GM19193 (cell line): ENCODE data around the gene TGFB1I1.

Experiments used
- POLR2A ChIP-seq: IDR thresholded peaks from 4 replicates; pipeline ENCODE4 v1.6.1; 2011; ENCODE audit not compliant: insufficient read depth, insufficient read length; ENCODE audit errors: extremely low read depth

The TGFB1I1 gene

DNA sequence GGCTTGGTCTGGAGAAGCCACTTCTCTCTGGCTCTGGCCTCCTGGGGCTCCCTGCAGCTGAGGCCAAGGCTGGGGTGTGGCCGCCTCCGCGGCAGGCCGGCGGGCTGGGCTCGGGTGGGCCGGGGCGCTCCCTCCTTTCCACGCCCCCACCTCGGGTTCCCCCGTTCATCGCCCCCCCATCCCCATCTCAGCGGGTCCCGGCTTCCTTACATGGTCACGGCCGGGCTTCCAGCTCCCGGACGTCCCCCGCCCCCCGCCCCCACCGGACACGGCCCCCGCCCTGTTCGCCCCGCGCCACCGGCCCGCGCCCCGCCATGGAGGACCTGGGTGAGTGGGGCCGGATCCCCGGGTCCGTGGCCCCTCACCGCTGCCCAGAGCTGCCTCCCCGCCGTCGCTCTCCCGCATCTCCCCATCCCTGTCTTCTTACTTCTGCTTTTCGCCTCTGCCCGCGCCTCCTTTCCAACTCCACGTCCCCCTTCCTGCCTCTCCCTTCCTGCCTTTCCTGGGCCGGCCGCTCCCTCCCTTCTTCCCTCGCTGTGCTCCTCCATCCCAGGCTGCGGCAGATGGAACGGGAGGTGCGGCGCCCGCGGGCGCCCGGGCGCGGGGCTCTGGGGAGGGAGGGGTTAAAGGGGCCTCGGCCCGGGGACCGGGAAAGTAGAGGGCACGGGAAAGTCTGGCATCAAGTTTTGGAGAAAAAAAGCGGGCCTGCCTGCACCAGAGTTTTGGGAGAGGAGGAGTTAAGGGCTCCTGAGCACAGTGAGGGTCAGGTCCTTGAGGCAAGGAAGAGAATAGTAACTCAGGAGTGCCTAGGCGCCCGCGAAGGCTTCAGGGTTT is at the start of gene TGFB1I1:
Gene TGFB1I1, plus strand, starts transcription at position 278 of the 834 bp plus-strand sequence. Its CDS starts 37 bp downstream, at position 315.
- no peak for TF ChIP-seq POLR2A

- no peak for TF ChIP-seq POLR2A
Observed at GRCh38 chr16:31423241-31423640, 48.7 kb upstream of the TGFB1I1 start.

- TF ChIP-seq POLR2A = no peak
Observed at GRCh38 chr16:31423801-31424200, 48.2 kb upstream of the TGFB1I1 start.

DNA sequence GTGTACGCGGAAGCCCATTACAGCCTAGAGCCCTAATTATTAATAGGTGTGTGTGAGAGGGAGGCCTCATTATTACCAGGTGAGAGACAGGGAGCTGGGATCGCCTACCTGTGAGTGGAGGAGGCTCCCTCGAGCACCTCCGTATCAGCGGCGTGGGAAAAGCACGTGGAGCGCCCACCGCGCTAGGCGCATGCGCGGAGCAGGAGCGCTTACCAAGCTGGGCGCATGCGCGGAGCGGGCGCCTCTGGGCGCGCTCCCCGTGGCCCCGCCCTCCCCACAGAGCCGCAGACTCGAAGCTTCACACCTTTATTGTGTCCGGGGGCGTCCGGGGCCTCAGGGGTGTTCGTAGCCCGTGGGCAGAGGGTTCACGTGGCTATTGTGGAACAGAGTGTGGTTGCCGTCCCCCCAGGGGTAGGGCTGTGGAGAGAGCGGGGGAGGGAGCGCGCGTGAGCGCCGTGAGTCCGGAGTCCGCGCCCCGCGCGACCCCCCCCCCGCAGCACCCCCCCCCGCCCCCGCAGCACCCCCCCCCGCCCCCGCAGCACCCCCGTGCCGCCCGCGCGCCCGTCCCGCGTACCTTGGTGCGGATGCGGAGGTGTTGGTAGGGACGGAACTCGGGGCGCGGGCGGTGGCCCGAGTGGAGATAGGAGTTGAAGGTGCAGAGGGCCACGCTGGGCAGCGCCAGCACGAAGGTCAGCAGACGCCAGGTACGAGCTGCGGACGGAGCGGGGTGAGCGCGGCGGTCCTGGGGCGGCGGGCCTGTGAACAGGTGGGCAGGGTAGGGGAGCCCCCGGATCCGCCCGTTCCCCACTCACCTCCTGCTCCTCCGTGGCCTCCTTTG is 44.3 kb upstream of the TGFB1I1 start:
- no peak for TF ChIP-seq POLR2A

DNA sequence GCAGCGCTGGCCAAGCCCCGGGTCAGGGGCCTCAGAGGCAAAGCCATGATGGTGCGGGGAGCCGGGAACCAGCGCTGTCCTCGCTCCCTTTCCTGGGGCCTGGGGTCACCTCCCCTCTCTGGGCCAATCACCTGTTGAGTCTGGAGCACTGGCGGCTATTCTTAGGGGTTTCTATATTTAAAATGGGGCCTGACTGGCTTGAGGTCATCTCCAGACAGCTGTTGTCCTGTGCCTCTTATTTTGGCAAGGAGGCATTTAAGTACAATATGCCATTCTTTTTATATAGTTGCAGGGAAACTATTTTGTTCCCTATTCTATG is 43.7 kb upstream of the TGFB1I1 start, which contains the start of gene COX6A2:
Gene COX6A2, minus strand, starts transcription at position 82 of the 319 bp plus-strand sequence. Its CDS starts 35 bp downstream, at position 47.
- no peak for TF ChIP-seq POLR2A

- no peak for TF ChIP-seq POLR2A
Observed at GRCh38 chr16:31428638-31429247, 43.2 kb upstream of the TGFB1I1 start.

- TF ChIP-seq POLR2A = no peak
Observed at GRCh38 chr16:31429314-31429713, 42.6 kb upstream of the TGFB1I1 start.

GRCh38 chr16:31429796-31430195 is 42.2 kb upstream of the TGFB1I1 start:
- TF ChIP-seq POLR2A = no peak

GRCh38 chr16:31430380-31431052 is 41.4 kb upstream of the TGFB1I1 start:
- TF ChIP-seq POLR2A = no peak

DNA sequence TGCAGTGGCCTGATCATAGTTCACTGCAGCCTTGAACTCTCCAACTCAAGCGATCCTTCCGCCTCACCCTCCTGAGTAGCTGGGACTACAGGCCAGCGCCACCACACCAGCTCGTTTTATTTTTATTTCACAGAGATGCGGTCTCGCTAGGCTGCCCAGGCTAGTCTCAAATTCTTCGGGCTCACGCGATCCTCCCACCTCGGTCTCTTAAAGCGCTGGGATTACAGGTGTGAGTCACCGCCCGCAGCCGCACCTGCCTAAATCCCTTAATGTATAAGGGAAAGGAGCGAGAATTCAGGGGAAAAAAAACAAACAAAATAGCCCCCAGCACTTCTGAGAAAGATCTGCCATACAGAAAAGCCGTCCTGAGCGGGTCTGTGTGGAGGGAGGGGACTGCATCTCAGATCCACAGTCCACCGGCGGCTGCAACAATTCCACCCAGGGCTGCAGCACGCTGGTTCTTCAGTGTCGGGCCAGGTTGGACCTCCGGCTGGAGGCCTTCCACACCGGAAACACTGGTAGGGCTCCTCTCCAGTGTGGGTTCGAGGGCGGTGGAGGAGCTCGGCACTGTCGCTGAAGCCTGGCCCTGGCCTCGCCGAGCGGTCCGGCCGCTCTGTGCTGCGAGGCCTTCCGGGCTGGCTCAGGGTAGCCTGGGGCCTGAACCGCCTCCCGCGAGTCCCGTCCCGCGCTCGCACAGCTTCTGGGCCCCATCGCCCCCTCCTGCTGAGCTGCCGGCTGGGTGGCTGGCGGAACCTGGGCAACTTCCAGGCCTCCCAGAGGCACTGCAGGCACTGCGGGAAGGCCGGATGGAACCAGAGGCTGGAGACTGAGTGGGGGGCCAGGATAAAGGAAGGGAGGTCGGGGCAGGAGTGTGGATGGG is 36.4 kb upstream of the TGFB1I1 start:
- no peak for TF ChIP-seq POLR2A

GRCh38 chr16:31436221-31437045 is 35.5 kb upstream of the TGFB1I1 start:
- no peak for TF ChIP-seq POLR2A

GRCh38 chr16:31438414-31438813 is 33.5 kb upstream of the TGFB1I1 start:
- TF ChIP-seq POLR2A = no peak

DNA sequence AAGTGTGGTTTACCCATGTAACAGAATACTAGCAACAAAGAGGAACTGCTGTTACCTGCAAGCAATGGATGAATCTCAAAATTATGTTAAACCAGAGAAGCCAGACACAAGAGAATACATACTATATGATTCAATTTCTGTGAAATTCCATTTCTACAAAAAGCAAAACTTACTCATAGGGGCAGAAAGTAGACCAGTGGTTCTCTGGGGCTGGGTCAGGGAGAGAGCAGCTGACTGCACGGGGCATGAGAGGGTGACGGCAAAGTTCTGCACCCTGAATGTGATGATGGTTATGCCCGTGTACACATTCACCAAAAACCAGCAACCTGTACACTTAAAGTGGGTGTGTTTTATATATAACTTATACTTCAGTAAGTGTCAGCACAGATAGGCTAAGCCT is 32.4 kb upstream of the TGFB1I1 start:
- no peak for TF ChIP-seq POLR2A
